Measurements from ENCODE around the gene PISD.

GRCh38 chr22:31615491-31615860 is 46.5 kb downstream of the PISD start:
- TF ChIP-seq EP300 (IDR thresholded peaks at IDR 0.05) = no peak
- no peak for TF ChIP-seq CTCF (IDR thresholded peaks at IDR 0.05)
